Astrocyte of the hippocampus (primary cell): ENCODE data around the gene STK16.
"Not testable (repeated sequence)": the region's sequence is repeated elsewhere in the genome, so short reads cannot be mapped to it uniquely, and the experiment has no call there.

ENCODE experiments used
- DNase-seq: peaks from one replicate; pipeline ENCODE4 v3.0.0; 2011; ENCODE audit warnings: low read depth, low spot score

STK16 gene

GRCh38 chr2:219287116-219287440 lies 41.8 kb downstream of the STK16 start:
- DNase-seq, result not testable (repeated sequence)

GRCh38 chr2:219287580-219288265 lies 42.4 kb downstream of the STK16 start:
- DNase-seq, result no peak

- no peak for DNase-seq
These were observed 43.9 kb downstream of the STK16 start for GRCh38 chr2:219289195-219289536.

- peak; percentile 96 for DNase-seq
These were observed 44.5 kb downstream of the STK16 start for GRCh38 chr2:219289537-219290361.

- DNase-seq, result no peak
These were observed 45.3 kb downstream of the STK16 start for GRCh38 chr2:219290381-219291171.

GRCh38 chr2:219291394-219291793 lies 46.1 kb downstream of the STK16 start:
- DNase-seq, result no peak

GRCh38 chr2:219291910-219292490 lies 46.7 kb downstream of the STK16 start:
- no peak for DNase-seq

- DNase-seq, result no peak
These were observed 47.3 kb downstream of the STK16 start for GRCh38 chr2:219292616-219293015.

GRCh38 chr2:219293736-219294231 lies 48.5 kb downstream of the STK16 start:
- DNase-seq, result no peak

- DNase-seq, result peak; percentile 94
These were observed 49.4 kb downstream of the STK16 start for GRCh38 chr2:219294356-219295351.

GRCh38 chr2:219296142-219296541 lies 50.9 kb downstream of the STK16 start:
- no peak for DNase-seq

GRCh38 chr2:219296631-219297391 lies 51.5 kb downstream of the STK16 start:
- no peak for DNase-seq

- DNase-seq, result no peak
These were observed 52.6 kb downstream of the STK16 start for GRCh38 chr2:219297766-219298456.

- peak; percentile 90 for DNase-seq
These were observed 53.6 kb downstream of the STK16 start for GRCh38 chr2:219298759-219299371.

- no peak for DNase-seq
These were observed 54.1 kb downstream of the STK16 start for GRCh38 chr2:219299372-219299760.
